ENCODE measurements around the gene MAGOH. TPM values are rescaled to one million over a fixed set of nuclear protein-coding genes. Genes with fewer than 3 reads are reported as not detected.
A peak's percentile ranks its signal among the peaks of the same experiment; 100 is the strongest.

The MAGOH gene
- total and polyA plus RNA-seq, 2 of the 13 experiments (the other 11 are each of a cell fraction or from before 2014, with no cell fraction given) = 24.1 to 87.0 TPM

DNA sequence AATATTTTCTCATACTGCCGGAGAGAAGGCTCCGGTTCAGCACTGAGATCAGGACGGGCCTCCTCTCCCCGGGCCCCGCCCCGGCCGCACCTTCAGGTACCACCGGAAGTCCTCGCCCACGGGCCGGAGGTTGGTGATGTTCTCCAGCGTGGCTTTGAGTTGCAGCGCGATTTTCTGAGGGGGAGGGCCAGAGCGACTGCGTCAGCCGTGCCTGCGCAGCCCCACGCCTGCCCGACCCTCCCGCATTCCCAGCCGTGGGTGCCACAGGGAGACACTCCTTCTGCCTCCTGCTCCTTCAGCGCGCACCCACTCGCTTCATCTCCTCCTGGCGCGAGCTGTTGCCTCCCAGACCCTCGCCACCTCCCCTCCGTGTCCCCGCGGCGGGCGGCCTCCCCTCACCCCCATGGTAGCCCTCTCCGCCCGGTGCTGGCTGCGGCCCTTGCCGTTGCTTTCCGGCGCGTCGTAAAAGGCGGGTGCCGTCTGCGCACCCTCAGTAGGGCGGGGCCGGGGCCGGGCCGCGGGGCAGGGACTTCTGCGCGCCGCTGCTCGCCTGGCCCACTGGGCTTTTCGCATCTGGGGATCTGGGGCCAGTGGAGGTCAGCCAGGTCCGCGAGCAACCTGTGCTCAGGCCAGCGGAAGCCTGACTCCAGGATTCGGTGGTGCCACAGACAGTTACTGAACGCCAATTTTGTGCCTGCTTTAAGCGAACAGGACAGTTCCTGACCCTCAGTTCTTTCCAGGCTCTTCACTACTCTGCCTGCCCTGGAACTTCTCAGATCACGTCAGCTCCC lies 18.0 kb downstream of the MAGOH start, which contains the start of gene CZIB (continued):
- TF ChIP-seq ZNF530 (CRISPR knock-in tag; IDR thresholded peaks at IDR 0.05; ENCODE audit: low read depth) = no peak
- TF ChIP-seq, protein P1, sequence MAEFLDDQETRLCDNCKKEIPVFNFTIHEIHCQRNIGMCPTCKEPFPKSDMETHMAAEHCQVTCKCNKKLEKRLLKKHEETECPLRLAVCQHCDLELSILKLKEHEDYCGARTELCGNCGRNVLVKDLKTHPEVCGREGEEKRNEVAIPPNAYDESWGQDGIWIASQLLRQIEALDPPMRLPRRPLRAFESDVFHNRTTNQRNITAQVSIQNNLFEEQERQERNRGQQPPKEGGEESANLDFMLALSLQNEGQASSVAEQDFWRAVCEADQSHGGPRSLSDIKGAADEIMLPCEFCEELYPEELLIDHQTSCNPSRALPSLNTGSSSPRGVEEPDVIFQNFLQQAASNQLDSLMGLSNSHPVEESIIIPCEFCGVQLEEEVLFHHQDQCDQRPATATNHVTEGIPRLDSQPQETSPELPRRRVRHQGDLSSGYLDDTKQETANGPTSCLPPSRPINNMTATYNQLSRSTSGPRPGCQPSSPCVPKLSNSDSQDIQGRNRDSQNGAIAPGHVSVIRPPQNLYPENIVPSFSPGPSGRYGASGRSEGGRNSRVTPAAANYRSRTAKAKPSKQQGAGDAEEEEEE (CRISPR knock-in tag; IDR thresholded peaks at IDR 0.05; ENCODE audit: borderline replicate concordance) = no peak
- TF ChIP-seq ZNF883 (CRISPR knock-in tag; IDR thresholded peaks at IDR 0.05; ENCODE audit: not compliant biosample characterization) = peak; percentile 81
- TF ChIP-seq MTA1 (CRISPR knock-in tag; IDR thresholded peaks at IDR 0.05; ENCODE audit: borderline replicate concordance) = peak; percentile 87; the same call in 1 of the 2 replicates
- peak; percentile 73; the same call in 1 of the 2 replicates for TF ChIP-seq ZNF136 (CRISPR knock-in tag; IDR thresholded peaks at IDR 0.05; ENCODE audit: low read depth)
- TF ChIP-seq RXRB (CRISPR knock-in tag; IDR thresholded peaks at IDR 0.05; ENCODE audit: borderline replicate concordance) = peak; percentile 74; the same call in 1 of the 2 replicates
- TF ChIP-seq ATF3 (CRISPR knock-in tag; IDR thresholded peaks at IDR 0.05) = no peak
- no peak for TF ChIP-seq SP1 (IDR thresholded peaks at IDR 0.05)
- peak; percentile 62; the same call in 1 of the 2 replicates for TF ChIP-seq SP1 (CRISPR knock-in tag; IDR thresholded peaks at IDR 0.05)
- TF ChIP-seq, protein P2, sequence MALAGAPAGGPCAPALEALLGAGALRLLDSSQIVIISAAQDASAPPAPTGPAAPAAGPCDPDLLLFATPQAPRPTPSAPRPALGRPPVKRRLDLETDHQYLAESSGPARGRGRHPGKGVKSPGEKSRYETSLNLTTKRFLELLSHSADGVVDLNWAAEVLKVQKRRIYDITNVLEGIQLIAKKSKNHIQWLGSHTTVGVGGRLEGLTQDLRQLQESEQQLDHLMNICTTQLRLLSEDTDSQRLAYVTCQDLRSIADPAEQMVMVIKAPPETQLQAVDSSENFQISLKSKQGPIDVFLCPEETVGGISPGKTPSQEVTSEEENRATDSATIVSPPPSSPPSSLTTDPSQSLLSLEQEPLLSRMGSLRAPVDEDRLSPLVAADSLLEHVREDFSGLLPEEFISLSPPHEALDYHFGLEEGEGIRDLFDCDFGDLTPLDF (CRISPR knock-in tag; IDR thresholded peaks at IDR 0.05) = peak; percentile 88
- peak; percentile 97 for TF ChIP-seq ZNF605 (CRISPR knock-in tag; IDR thresholded peaks at IDR 0.05)
- TF ChIP-seq KLF13 (CRISPR knock-in tag; IDR thresholded peaks at IDR 0.05) = peak; percentile 91; the same call in 1 of the 2 replicates
- peak; percentile 61; the same call in 1 of the 2 replicates for TF ChIP-seq ZNF704 (CRISPR knock-in tag; IDR thresholded peaks at IDR 0.05; ENCODE audit: borderline replicate concordance)
- TF ChIP-seq TAF15 (IDR thresholded peaks at IDR 0.05; ENCODE audit: low read depth, low read length, poor library complexity, severe bottlenecking) = peak; percentile 44
- TF ChIP-seq SOX5 (CRISPR knock-in tag; IDR thresholded peaks at IDR 0.05; ENCODE audit: borderline replicate concordance) = peak; percentile 40
- peak; percentile 95 for TF ChIP-seq ZBTB38 (CRISPR knock-in tag; IDR thresholded peaks at IDR 0.05)
- 0 out of 2 replicates have a peak, but pooled peaks have one; percentile 31 for TF ChIP-seq SIX4 (CRISPR knock-in tag; IDR thresholded peaks at IDR 0.05)
- TF ChIP-seq ATF7-NPFF (CRISPR knock-in tag; IDR thresholded peaks at IDR 0.05; ENCODE audit: low read depth) = peak; percentile 85
- TF ChIP-seq EEA1 (CRISPR knock-in tag; IDR thresholded peaks at IDR 0.05; ENCODE audit: borderline replicate concordance) = peak; percentile 86; the same call in 1 of the 2 replicates
- peak; percentile 55; the same call in 1 of the 2 replicates for TF ChIP-seq MZF1 (CRISPR knock-in tag; IDR thresholded peaks at IDR 0.05; ENCODE audit: borderline replicate concordance)
- TF ChIP-seq FLYWCH1 (CRISPR knock-in tag; IDR thresholded peaks at IDR 0.05) = no peak
- peak; percentile 31; the same call in 1 of the 2 replicates for TF ChIP-seq MEIS2 (CRISPR knock-in tag; IDR thresholded peaks at IDR 0.05)
- TF ChIP-seq ZNF776 (CRISPR knock-in tag; IDR thresholded peaks at IDR 0.05) = 0 out of 2 replicates have a peak, but pooled peaks have one; percentile 70
- no peak for TF ChIP-seq ATM (IDR thresholded peaks at IDR 0.05; ENCODE audit: borderline replicate concordance)
- no peak for TF ChIP-seq SYNCRIP (IDR thresholded peaks at IDR 0.05; ENCODE audit: insufficient read depth, low read depth, low read length)

Data from HepG2 (cell line).